Lung microvascular endothelial cell (primary cell): ENCODE results near the gene SORL1. TPM values are rescaled to one million over a fixed set of nuclear protein-coding genes. Genes with fewer than 3 reads are reported as not detected.

Experiments
- DNase-seq, 2 donors: peaks; one replicate each; pipeline versions ENCODE4 v3.0.0 to v3.0.0-alpha.2; 2010; ENCODE audit warnings: low read depth in 2 of 2
- total RNA-seq: library from RNA; depleted of rRNA; stranded (reverse); fragments of >200 nt; gene quantifications from 2 replicates; pipeline ENCODE4 v1.2.1, GENCODE V29; 2014

SORL1 gene
- total RNA-seq, 1 donor from 2014 or later: under 0.01 TPM

DNA sequence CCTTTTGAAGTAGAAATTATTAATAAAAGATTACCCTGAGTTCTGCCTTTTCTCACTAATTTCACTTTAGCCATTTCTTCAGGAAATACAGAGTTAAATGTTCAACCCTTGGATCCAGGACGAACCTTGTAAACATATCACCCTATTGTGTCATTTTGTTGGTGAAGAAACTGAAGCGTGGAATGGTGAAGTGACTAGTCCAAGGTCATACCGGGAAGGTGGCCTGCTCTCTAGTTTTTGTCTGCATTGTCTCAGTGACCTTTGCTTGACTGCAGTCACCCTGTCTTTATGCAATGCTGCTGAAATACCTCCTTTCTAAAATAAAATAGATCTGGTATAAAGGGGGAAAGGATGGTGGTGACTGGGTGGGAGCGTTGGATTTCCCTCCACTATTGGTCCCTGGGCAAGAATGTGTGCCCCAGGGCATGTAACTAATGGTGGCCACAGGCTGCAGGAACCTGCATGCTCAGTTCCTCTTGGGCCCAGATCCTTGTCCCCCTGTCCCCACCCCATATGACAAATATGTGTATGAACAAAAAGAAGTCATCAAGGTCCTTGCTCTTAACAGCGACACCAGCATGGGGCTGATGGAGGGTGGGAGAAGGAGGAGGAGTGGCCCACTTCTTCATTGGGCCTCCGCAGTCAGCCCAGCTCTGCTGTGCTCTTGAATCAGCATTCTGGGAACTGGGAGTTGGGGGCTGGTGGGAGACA is 1.6 kb downstream of the SORL1 start:
- no peak for DNase-seq

DNA sequence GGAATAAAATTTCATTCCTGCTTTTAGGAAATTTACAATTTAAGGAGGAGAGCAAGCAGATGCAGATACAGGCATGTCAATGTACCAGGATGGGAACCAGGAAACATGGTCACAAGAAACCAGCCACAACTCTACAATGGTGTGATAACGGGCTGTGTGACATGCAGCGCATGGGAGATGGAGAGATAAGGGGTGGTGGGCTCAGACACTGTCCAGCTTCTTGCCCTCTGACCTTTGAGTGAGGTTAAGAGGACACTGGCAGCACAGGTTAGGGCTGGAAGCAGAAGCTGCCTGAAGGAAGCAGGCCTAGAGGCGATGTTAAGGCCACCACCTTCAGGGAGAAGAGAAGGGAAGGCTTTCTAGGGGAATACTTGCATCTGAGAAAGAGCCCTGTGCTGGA is 3.0 kb downstream of the SORL1 start:
- no peak for DNase-seq

DNA sequence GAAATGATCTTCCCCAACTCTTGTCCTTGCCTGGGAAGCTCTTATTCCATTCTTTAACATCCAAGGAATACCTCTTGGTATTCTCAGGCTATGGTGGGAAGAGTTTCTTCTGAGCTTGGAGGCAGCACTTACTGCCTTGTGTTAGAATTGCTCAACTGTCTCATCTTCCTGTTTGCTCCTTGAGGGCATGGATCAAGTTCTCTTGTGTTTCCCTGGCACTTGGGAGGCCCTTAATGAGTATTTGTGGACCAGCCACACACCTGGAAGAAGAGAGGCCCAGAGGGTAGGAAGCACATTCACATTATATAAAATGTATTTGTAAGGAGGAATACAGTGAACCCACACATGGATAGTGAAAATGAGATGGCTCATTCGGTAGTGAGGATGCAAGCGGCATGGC is 4.0 kb downstream of the SORL1 start:
- DNase-seq: no peak

DNA sequence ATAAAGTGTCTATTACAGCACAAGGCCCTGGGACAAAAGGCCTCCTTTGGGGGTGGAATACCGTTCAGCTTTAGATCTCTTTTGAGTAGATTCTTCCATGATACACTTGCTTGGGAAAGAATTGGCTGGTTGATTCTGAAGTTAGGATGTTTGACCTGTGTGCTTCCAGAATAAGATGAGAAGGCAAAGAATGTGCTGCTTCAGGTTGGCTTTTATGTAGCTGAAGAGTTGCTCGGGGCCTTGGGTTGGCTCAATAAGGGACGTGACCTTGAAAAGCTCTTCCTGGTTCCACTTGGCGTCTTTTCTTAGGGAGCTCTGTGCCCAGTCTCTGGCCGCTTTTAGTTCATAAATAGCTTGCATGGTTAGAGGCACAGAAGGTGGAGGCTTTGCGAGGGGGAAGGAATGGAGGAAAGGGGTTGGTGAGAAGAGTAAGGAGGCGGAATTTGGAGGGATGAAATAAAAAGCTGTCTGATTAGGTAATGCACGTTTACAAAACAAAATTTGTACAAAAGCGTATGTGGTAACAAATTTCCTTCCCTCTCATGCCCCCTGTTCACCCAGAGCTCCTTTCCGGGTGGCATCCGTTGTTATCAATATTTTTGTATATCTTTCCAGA is 4.8 kb downstream of the SORL1 start:
- no peak for DNase-seq

DNA sequence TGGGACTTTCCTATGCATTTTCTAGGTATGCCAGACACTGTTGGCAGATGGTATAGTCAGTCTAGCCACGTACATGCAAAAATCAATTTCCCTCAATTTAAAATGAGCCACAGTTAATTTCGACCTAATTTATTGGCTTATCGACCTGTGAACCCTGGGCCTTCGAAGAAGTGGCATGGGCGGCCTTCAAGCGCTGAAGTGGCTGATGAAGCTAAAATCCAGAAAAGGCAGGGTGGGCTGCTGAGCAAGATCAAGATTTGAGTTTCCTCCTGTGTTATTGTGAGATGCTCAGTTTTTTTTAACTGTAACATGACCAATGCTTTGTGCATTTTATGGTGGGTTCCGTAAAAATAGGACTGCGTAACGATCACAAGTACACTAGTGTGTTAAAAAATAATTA is 6.4 kb downstream of the SORL1 start:
- no peak for DNase-seq

DNA sequence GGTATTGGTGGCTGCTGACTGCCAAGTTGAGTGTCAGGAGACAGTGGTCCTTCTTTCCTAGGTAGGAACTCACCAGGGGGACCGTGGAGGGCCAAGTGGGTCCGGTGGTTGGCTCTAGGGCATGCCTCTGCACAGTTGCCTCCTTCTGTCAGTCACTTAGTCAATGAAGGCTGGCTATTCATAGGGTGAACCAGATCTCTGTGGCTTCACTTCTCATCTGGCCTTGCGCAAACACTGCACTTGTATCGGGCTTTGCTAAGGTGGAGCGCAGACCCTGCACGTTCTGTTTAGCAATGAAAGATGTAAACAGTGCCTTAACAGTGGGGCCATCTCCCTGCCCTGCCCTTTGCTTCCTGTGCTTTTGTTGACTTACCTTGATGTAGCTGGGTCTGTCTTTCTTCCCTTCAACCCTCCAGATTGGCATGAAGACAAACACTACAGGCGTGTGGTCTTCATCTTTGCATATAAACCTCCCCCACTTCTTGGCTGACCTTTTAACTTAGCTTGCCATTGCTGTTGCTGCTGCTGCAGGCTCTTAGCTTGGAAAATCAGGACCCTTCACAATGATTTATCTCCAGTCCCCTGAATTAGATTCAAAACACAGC is 7.4 kb downstream of the SORL1 start:
- DNase-seq: no peak

DNA sequence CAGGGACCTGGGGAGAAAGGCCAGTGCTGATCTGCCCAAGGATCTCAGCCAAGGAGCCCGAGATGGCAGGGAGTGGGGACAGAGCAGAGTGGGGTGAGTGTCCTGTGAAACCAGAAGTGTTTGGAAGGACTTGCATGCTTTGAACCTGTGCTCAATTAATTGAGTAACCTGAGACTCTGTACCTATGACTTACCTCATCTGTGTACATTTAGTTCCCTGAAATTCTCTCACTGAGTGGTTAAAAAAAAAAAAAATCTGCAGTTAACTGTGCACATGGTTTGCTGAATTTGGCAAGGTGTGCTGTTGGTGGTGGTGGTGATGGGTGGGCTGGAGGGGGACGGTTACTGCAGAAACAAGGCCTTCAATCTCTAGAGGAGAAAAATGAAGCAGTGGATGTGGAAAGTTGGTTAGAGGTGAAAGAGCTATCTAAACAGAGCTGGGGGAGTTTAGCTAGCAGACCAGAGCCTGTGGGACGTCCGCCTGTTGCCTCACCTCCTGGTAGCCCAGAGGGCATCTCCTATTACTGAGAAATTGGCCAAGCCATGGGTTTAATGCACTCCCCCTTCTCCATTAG is 8.9 kb downstream of the SORL1 start:
- no peak for DNase-seq

DNA sequence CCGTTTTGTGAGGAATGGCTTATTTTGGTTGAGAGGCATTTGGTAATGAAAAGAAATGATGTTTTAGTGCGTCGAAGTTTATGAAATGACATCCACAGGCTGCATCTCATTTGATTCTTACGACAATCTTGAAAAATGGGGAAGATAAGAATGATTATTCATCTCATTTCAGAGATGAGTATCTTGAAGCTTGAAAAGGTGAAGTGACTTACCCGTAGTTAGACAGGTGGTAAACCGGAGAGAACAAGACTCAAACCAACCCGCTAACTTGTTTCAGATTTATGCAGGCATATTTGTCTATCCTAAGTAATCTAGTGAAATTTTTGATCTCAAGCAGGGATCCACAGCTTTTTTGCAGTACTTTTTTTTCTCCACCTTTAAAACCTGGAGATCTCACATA is 9.7 kb downstream of the SORL1 start:
- no peak for DNase-seq

DNA sequence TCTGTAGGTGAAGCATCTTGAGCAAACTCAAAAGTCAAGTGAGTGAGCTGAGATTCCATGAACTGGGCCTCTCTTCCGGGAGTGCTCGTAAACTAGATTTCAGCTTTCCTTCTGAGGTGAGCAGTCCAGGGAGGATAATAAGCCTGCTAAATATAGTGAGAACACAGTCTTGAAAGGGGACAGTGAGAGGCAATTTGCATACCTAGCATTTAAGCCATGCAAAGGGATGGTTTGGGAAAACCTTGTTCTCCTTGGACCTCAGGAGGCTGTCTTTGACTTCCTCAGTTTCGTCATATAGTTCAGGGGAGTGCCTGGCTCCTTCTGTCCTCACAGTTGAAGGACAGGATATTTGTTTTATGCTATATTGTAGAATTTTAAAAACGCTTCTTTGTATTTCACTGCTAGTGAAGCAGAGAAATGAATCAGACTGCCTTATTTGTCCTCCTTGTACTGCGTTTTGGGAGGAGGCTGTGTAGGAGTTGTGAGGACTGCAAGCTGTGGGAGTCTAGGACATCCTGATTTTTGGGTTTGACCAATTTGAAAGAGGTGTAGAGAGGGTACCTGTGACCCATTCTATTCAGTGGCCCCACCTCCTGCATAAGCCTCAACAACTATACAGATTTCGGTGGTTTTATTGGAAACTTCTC is 11.7 kb downstream of the SORL1 start:
- no peak for DNase-seq

DNA sequence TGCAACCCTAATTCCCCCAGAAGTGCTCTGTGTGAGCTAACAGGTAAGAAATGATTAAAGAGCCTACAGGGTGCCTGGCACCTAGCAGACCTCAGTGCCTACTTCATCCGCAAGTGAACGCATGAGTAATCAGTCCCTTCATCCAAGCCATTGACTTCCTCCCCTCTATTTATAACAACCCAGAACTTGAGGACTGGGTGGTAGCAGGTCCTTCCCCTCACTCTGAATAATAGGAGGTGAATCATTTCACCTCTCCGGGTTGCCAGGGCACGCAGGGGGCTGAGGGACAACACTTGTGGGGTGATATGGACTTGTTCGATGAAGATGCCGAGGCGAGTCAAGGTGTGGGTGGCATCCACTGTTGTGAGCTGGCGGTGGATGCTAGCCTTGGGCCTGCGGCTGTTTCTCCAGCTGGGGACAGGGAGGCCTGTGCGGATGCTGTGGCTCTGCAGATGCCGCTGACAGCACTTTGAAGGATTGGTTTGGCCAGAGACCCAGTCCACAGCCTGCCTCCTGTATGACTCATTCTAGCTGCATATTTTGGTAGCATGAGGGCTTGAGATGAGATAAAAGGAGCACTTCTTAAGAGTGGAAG is 12.3 kb downstream of the SORL1 start:
- DNase-seq: peak; percentile 39 to 92

DNA sequence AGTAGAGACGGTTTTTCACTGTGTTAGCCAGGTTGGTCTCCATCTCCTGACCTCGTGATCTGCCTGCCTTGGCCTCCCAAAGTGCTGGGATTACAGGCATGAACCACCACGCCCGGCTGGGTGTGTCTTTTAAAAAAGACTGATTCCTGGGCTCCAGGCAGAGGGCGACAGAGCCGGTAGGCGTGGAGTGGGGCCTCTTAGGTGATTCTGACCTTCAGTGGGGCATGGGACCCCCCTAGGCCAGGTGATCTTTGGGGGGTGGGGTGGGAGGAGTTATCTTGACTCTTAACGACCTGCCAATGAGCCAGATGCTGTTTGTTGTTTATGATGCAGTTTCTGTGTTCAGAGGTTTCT is 13.6 kb downstream of the SORL1 start:
- DNase-seq: no peak

DNA sequence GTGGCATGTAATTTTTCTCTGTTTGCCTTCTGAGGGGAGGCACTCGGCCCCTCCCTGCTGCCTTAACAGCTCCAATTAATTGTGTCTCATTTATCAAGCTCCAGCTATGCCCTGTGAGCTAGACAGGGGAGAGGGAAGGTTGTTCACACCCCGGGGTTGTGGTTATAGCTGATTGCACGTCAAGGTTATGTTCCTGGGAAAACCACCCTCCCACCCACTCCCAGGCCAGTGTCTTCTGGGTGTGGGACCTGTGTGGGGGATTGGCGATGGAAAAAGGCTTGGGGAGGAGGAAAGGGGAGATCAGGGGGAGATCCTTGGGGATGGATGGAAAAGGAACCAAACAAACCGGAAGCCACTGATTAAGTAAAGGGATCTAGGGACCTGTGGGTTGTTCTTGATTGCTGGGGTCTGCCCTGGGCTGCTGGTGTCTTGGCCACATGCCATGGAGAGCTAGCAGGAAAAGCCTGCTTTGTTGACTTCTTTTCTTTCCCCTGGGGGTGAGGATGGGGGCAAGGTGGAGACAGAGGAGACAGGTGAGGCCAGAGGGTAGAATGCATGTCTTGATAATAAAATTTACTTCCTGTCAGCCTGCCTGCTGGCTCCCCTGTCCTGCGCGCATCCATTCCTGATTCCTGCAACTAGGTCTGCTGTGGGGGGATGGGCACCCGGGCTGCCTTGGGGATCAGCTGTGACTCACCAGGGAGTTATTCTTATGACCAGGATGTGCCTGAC is 14.1 kb downstream of the SORL1 start:
- peak; percentile 63 to 94 for DNase-seq

DNA sequence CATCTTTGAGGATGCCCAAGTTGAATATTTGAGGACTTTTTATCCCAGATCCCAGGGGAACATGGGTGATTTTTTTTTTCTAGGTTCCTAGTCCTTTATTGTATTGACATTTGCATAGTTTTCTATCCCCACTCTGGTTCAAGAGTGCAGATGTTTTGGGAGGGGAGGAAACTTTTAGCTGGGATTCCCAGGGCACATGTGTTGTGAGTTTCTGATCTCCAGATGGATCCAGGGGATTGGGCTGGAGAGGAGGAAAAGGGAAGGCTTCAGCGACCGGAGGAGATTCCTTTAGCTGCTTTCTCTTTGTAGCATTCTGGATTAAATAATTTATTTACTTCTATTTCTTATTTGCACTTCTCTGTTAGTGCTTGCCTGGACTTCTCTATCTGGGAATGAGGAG is 15.4 kb downstream of the SORL1 start:
- DNase-seq: no peak

DNA sequence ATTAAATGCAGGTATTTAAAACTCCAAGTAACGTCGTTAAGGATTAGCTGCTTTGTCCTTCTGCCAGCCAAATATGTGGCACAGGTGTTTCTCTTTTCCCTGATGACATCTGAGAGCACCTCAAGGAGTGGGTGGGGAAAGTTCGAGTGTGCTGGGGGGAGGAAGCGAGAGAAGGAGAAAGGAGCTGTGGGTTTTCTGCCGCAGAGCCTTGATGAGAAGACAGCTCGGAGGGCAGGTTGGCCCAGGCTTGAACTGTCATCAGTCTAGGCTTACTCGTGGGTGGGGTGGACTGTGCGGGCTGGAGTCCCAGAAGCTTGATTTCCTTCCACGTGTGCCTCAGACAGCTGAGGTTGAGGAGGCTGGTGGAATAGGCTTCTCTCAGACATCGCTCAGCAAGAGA is 15.9 kb downstream of the SORL1 start:
- no peak for DNase-seq

DNA sequence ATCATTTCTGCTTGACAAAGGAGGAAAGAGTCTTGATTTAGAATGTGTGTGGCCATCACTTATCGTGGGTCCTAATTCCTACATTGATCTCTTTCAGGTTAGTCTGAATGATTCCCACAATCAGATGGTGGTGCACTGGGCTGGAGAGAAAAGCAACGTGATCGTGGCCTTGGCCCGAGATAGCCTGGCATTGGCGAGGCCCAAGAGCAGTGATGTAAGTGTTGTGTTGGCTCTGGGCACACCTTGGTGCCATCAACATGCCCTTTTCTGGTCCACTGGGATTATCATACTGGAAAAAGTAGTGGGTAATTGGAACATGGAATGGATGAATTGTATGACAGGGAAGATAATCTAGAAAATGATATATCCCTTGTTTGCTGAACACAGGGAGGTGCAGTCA is 17.8 kb downstream of the SORL1 start:
- no peak for DNase-seq

DNA sequence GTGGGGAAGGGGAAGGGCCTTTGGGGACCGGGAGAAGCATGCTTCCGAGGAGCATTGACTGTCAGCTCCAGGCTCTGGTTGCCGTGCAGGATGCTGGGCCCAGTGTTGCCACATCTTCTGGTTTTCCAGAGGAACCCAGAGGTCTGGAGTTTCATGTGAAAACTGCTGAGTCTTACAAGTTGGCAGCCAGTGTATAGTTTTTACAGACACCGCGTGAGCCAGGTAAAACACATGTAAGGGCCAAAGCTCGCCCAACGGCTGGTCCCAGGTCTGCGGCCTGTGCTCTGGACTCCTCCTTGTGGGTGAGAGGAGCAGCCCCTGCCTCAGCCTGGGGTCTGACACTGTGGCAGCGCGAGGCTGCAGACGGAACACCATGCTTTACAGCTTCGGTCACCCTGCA is 19.1 kb downstream of the SORL1 start:
- no peak for DNase-seq

DNA sequence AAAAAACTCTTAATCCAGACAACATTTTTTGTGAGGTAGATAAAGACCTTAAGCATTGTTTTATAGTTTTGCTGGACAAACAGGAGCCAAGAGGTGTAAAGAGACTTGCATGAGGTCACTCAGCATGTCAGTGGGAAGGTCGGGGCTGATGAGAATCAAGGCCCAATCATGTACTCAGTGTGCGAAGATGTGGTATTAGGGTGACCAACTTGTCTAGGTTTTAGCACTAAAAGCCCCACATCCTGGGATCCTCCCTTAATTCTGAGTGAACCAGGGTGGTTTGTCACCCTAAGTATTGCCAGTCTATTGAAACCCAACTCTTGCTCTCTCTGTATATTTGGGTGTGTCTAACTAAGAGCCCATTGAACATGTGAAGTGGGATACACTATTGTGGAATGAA is 20.2 kb downstream of the SORL1 start:
- no peak for DNase-seq

DNA sequence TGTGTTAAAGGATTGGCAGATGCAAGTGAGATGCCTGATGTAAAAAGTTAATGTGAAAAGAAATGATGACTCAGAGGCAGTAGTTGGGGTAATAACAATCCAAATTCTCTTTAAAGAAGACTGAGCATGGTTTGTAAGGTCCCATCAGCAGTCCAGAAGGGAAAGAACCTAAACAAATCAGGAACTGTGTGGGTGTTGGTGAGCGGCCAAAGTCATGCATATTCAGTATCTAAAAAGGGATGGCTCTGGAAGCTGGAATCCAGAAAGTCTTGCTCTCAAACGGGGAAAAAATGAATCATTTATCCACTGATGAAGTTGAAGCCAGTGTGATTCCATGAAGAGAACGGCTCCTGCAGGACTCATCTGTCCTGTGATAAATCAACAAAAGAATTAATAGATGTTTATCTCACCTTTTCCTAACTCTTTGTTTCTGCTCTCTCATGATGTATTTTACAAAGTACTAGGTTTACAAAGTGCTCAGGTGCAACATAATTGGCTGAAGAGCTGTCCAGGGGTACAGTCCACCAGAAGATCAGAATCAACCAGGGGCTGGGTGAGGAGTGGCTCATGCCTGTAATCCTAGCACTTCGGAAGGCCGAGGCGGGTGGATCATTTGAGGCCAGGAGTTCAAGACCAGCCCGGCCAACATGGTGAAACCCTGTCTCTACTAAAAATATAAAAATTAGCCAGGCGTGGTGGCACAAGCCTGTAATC is 21.1 kb downstream of the SORL1 start:
- DNase-seq: peak in 1 of 2 donors; percentile 23

DNA sequence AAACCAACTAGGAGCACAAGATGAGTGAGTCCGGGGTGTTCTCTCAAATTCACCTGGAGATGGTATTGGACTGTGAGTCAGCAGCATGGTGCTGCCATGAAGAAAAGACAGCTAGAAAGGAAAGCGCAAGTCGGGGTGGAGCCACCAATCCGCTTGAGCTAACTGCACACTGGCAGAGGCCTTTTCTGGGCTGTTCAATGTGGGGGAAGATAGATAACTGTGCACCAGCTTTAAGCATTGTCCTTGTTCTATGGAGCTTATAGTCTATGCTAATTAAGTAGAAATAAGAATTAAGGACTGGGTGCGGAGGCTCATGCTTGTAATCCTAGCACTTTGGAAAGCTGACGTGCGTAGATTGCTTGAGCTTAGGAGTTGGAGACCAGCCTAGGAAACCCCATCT is 22.6 kb downstream of the SORL1 start:
- DNase-seq: no peak

DNA sequence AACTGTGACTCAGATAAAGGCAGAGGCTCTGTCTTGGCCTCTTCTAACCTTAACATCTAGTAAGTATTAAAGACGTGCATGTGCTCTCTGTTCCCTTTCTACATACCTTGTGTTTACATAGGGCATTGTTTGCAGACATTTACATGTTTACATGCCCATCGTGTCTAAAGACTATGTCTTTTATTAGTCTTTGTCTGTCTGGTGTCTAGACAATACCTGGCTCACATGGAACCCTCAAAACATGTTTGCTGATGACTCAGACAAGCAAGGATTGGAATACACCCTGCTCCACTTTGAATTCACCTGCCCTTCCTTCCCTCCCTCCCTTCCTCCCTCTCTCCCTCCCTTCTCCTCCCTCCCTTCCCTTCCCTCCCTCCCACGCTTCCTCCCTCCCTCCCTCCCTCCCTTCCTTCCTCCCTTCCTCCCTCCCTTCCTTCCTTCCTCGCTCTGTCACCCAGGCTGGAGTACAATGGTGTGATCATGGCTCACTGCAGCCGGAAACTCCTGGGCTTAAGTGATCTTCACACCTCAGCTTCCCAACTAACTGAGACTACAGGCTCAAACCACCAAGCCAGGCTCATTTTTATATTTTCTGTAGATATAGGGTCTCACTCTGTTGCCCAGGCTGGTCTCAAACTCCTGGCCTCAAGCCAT is 24.4 kb downstream of the SORL1 start:
- DNase-seq: no peak
